HL-60 (cell line): ENCODE measurements around the gene HHATL.

Experiments used
- CTCF ChIP-seq: IDR thresholded peaks from one replicate; pipeline ENCODE4 v1.5.1; 2011; ENCODE audit warnings: low read length, control low read depth, inconsistent platforms; ENCODE audit not compliant: insufficient read depth
- REST ChIP-seq: IDR thresholded peaks from 2 replicates; pipeline ENCODE4 v1.6.1; 2012; ENCODE audit warnings: low read depth; ENCODE audit not compliant: insufficient replicate concordance

- no peak for TF ChIP-seq REST
- no peak for TF ChIP-seq CTCF
Observed at GRCh38 chr3:42668413-42668760, 34.2 kb downstream of the HHATL start.
